Endothelial cell (in vitro differentiated cells): ENCODE measurements around the gene DNMT3A. TPM values are rescaled to one million over a fixed set of nuclear protein-coding genes. Genes with fewer than 3 reads are reported as not detected.
A peak's percentile ranks its signal among the peaks of the same experiment; 100 is the strongest.

Source experiments
- DNase-seq: peaks from one replicate; pipeline ENCODE4 v3.0.0; 2021; ENCODE audit warnings: low spot score
- H3K27ac Mint-ChIP-seq: one replicate; pipeline ENCODE4 v1.8.0; 2021; ENCODE audit warnings: mixed read lengths, inconsistent platforms; ENCODE audit not compliant: unreplicated experiment
- H3K27me3 Mint-ChIP-seq: one replicate; pipeline ENCODE4 v1.8.0; 2021; ENCODE audit warnings: mild to moderate bottlenecking, moderate library complexity, mixed read lengths, inconsistent platforms; ENCODE audit not compliant: unreplicated experiment
- H3K36me3 Mint-ChIP-seq: one replicate; pipeline ENCODE4 v1.8.0; 2021; ENCODE audit warnings: mild to moderate bottlenecking, low read depth, mixed read lengths, inconsistent platforms; ENCODE audit not compliant: unreplicated experiment
- H3K4me1 Mint-ChIP-seq: one replicate; pipeline ENCODE4 v1.8.0; 2021; ENCODE audit warnings: mild to moderate bottlenecking, mixed read lengths, inconsistent platforms; ENCODE audit not compliant: unreplicated experiment
- H3K4me3 Mint-ChIP-seq: one replicate; pipeline ENCODE4 v1.8.0; 2021; ENCODE audit warnings: mild to moderate bottlenecking, mixed read lengths, inconsistent platforms; ENCODE audit not compliant: unreplicated experiment
- H3K9me3 Mint-ChIP-seq: one replicate; pipeline ENCODE4 v1.8.0; 2021; ENCODE audit warnings: mixed read lengths, inconsistent platforms; ENCODE audit not compliant: unreplicated experiment
- total RNA-seq: library from RNA; stranded (reverse); fragmentation: NEBNext Ultra II Directional; extraction: Animal tissue kit (Norgen Biotek cat#: 25700); gene quantifications from one replicate; pipeline ENCODE4 v1.2.1, GENCODE V29; 2021; ENCODE audit not compliant: unreplicated experiment
- TF ChIP-seq, protein P1 (sequence below): fragments of 200-600 bp; sonication (generic); IDR thresholded peaks from one replicate; pipeline ENCODE4 v1.5.0; 2021; ENCODE audit warnings: antibody characterized with exemption; ENCODE audit not compliant: unreplicated experiment

DNMT3A gene
- total RNA-seq, 1 donor from 2014 or later, result 177 TPM

DNA sequence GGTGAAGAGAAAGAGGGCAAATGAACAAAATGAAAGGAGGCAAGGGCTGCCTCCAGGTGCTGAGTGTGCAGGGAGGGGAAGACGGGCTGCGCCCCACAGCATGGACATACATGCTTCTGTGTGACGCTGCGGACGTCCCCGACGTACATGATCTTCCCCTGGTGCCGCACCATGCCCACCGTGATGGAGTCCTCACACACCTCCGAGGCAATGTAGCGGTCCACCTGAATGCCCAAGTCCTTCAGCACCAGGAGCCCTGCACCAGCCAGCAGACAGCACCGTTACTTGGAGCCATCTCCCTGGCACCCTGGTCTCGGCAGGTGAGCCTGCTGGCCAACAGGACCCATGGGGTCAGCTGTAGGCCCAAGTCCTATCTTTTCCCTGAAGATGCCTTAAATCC, 100.3 kb downstream of the DNMT3A start:
- Mint-ChIP-seq H3K36me3 (peaks cover 48% of the 10 kb centered on the region), H3K4me3 (no peak overlapping the region), H3K27me3 (peaks cover 10% of the 10 kb centered on the region), H3K27ac (peak overlapping the region; percentile 70), H3K9me3 (no peaks in the 10 kb centered on the region), H3K4me1 (no peaks in the 10 kb centered on the region)
- TF ChIP-seq, protein P1, sequence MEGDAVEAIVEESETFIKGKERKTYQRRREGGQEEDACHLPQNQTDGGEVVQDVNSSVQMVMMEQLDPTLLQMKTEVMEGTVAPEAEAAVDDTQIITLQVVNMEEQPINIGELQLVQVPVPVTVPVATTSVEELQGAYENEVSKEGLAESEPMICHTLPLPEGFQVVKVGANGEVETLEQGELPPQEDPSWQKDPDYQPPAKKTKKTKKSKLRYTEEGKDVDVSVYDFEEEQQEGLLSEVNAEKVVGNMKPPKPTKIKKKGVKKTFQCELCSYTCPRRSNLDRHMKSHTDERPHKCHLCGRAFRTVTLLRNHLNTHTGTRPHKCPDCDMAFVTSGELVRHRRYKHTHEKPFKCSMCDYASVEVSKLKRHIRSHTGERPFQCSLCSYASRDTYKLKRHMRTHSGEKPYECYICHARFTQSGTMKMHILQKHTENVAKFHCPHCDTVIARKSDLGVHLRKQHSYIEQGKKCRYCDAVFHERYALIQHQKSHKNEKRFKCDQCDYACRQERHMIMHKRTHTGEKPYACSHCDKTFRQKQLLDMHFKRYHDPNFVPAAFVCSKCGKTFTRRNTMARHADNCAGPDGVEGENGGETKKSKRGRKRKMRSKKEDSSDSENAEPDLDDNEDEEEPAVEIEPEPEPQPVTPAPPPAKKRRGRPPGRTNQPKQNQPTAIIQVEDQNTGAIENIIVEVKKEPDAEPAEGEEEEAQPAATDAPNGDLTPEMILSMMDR, result no peak
- DNase-seq, result no peak

DNA sequence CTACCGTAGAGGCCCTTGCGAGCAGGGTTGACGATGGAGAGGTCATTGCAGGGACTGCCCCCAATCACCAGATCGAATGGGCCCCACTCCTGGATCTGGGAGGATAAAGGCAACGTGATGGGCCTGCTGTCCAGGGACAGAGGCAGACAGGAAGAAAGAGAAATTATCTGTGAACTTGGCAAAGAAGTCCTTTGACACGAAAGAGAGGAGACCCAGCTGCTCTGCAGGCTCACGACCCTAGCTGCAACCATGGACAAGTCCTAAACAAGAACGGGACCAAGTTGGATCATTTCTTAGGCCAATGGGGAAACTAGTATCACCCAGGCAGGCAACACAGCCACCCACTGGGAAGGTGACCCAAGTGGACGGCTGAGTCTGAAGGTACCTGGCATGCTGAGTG, 101.1 kb downstream of the DNMT3A start:
- Mint-ChIP-seq H3K27me3 (peaks cover 7% of the 10 kb centered on the region), H3K4me3 (no peak overlapping the region), H3K36me3 (peaks cover 43% of the 10 kb centered on the region), H3K27ac (no peak overlapping the region), H3K9me3 (no peaks in the 10 kb centered on the region), H3K4me1 (peaks cover 2% of the 10 kb centered on the region)
- TF ChIP-seq, protein P1, result no peak
- DNase-seq, result no peak

DNA sequence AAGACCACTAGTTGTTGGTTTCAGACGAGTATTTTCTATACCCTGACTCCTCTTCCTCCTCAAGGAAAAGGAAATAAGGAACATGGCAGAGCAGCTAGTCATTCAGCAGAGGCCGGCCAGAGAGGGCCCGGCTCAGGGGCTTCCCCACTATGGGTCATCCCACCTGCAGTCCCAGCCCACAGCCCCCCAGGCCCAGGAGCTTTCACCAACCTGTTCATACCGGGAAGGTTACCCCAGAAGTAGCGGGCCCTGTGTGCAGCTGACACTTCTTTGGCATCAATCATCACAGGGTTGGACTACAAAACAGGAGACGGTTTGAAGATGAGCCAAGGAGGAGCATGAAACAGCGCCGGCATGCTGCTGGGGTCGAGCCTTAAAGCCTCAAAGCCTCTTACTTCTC, 102.8 kb downstream of the DNMT3A start:
- Mint-ChIP-seq H3K4me3 (no peak overlapping the region), H3K4me1 (peaks cover 13% of the 10 kb centered on the region), H3K27me3 (peaks cover 7% of the 10 kb centered on the region), H3K9me3 (no peaks in the 10 kb centered on the region), H3K27ac (no peak overlapping the region), H3K36me3 (peaks cover 51% of the 10 kb centered on the region)
- DNase-seq, result no peak
- TF ChIP-seq, protein P1, result no peak

DNA sequence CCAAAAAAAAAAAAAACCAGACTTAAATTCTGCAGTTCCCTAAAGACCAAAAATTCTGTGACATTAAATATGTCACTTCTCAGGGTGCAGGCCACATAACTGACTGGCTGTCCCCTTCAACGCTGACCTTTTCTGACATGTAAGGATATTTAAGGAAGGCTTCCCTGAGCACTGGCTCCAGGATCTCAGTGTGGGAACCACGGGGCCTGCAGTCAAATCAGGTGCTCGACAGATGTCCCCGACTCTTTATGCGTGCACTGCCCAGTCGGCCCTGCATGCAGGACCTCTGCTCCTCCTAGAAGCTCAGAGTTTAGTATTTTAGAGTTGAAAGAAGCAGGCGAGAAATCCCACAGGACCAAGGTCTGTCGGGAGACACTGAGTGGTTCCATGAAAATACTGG, 104.0 kb downstream of the DNMT3A start:
- TF ChIP-seq, protein P1, result no peak
- no peak for DNase-seq
- peaks cover 57% of the 10 kb centered on the region for H3K36me3 Mint-ChIP-seq
- no peaks in the 10 kb centered on the region for H3K9me3 Mint-ChIP-seq
- H3K4me1 Mint-ChIP-seq, result peaks cover 13% of the 10 kb centered on the region
- H3K27me3 Mint-ChIP-seq, result peaks cover 7% of the 10 kb centered on the region
- peak overlapping the region; percentile 64 for H3K27ac Mint-ChIP-seq
- no peak overlapping the region for H3K4me3 Mint-ChIP-seq

DNA sequence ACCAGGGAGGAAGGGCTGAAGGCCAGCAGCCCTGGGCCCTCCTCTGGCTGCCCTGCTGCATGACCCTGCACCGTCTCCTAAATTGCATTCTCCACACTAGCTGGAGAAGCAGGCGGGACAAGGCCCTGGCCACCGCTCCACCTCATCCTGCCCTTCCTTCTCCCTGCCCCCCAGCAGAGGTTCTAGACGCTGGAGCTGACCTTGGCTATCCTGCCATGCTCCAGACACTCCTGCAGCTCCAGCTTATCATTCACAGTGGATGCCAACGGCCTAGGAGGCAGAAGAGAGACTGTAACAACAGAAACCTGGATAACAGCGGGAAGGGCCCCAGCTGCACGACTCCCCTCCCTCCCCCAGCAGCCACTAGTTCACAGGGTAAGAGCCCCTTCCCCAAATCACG, 105.0 kb downstream of the DNMT3A start:
- H3K9me3 Mint-ChIP-seq, result no peaks in the 10 kb centered on the region
- no peak for DNase-seq
- peaks cover 50% of the 10 kb centered on the region for H3K36me3 Mint-ChIP-seq
- no peak overlapping the region for H3K27ac Mint-ChIP-seq
- H3K4me3 Mint-ChIP-seq, result peak overlapping the region; percentile 49
- peaks cover 13% of the 10 kb centered on the region for H3K4me1 Mint-ChIP-seq
- TF ChIP-seq, protein P1, result no peak
- H3K27me3 Mint-ChIP-seq, result peaks cover 4% of the 10 kb centered on the region
